ENCODE measurements around the gene TP53BP2. TPM values are rescaled to one million over a fixed set of nuclear protein-coding genes. Genes with fewer than 3 reads are reported as not detected.
"Not testable (repeated sequence)": the region's sequence is repeated elsewhere in the genome, so short reads cannot be mapped to it uniquely, and the experiment has no call there.

Gene TP53BP2
- polyA plus RNA-seq, 3 donors from 2014 or later = 3.5 to 16.7 (median 5.2) TPM

- Mint-ChIP-seq H3K4me1 (peaks cover 2 to 6% of the 10 kb centered on the region in 2 donors), H3K36me3 (peaks cover 0 to 16% (median 2%) of the 10 kb centered on the region in 3 donors), H3K4me3 (no peak overlapping the region), H3K27me3 (ENCODE audit: low read depth in 3 of 3) (peaks cover 0 to 1% (median 0%) of the 10 kb centered on the region in 3 donors), H3K27ac (peak overlapping the region in 2 of 6 donors; percentile 13 to 62), H3K9me3 (no peaks in the 10 kb centered on the region)
- no peak for DNase-seq
These were observed 103.9 kb downstream of the TP53BP2 start for GRCh38 chr1:223741861-223742260.

DNA sequence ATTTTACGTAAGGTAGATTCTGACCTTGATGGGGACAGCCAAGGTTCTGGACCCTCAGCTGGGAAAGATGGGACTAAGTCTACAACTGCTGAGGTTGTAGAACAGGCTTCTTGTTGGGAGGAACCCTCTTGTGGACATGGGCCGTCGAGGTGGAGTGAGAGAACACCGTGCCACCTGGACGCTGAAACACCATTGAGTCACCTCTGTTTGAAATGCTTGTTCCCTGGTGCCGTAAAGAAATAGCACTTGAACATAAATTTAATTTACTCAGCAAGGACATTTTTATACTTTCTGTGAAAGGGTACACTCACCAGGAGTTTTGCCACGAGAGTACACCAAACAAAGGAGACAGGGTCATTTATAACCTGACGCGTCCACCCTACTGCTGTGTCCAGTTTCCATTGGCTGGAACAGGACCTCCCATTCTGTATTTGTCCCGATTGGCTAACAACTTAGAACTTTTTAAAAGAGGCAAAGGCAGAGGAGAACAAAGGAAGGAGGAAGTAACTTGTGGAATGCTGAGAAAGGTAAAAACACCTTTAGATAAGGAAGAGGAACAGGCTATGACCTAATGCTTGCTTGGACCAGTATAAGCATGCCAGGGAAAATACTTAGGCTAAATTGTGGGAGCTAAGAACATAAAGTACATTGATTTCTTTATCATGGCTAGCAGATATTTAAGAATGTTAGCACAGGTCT, 105.6 kb downstream of the TP53BP2 start:
- H3K4me1 Mint-ChIP-seq; H3K4me3 Mint-ChIP-seq; H3K36me3 Mint-ChIP-seq; DNase-seq; H3K27me3 Mint-ChIP-seq (ENCODE audit: low read depth in 3 of 3); H3K9me3 Mint-ChIP-seq: not testable (repeated sequence)
- H3K27ac Mint-ChIP-seq = peak overlapping the region in 4 of 6 donors; percentile 53 to 79 (median 63)

GRCh38 chr1:223739366-223740037, 106.2 kb downstream of the TP53BP2 start:
- Mint-ChIP-seq H3K27ac (peak overlapping the region in 4 of 6 donors; percentile 32 to 53 (median 36)), H3K36me3 (peaks cover 0 to 8% (median 0%) of the 10 kb centered on the region in 3 donors)

GRCh38 chr1:223738465-223739365, 107.0 kb downstream of the TP53BP2 start:
- Mint-ChIP-seq H3K4me1 (peaks cover 13 to 17% of the 10 kb centered on the region in 2 donors), H3K27ac (peak overlapping the region in 4 of 6 donors; percentile 37 to 67 (median 58)), H3K9me3 (no peaks in the 10 kb centered on the region), H3K36me3 (peaks cover 0 to 8% (median 0%) of the 10 kb centered on the region in 3 donors), H3K4me3 (no peak overlapping the region), H3K27me3 (ENCODE audit: low read depth in 3 of 3) (no peaks in the 10 kb centered on the region)
- no peak for DNase-seq

More at GRCh38 chr1:223739366-223740037, 106.2 kb downstream of the TP53BP2 start:
- H3K27me3 Mint-ChIP-seq (ENCODE audit: low read depth in 3 of 3) = peaks cover 0 to 1% (median 0%) of the 10 kb centered on the region in 3 donors
- H3K4me3 Mint-ChIP-seq = no peak overlapping the region
- DNase-seq = no peak
- H3K4me1 Mint-ChIP-seq = peaks cover 10 to 12% of the 10 kb centered on the region in 2 donors
- no peaks in the 10 kb centered on the region for H3K9me3 Mint-ChIP-seq

DNA sequence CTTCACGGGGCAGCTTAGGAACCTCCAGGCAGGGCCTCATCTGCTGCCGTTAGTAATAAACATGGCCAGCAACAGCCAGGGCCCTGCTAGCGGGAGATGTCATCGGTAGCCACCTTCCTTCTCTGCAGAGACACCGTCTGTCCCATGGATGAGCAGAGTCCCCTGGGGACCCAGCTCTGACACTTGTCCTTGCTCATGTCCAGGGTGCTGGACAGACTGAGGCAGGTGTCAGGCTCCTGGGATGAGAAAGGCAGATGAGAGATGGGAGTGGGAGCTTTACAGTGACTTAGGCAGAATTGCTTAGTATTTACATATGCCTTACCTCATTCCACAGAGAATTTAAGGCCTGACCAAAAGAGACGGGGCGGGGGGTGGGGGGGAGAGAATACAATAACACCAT, 108.4 kb downstream of the TP53BP2 start:
- Mint-ChIP-seq H3K27me3 (ENCODE audit: low read depth in 3 of 3) (no peaks in the 10 kb centered on the region), H3K27ac (peak overlapping the region in 5 of 6 donors; percentile 30 to 72 (median 50)), H3K9me3 (no peaks in the 10 kb centered on the region), H3K4me1 (peaks cover 17 to 31% of the 10 kb centered on the region in 2 donors), H3K4me3 (no peak overlapping the region), H3K36me3 (peaks cover 0 to 8% (median 0%) of the 10 kb centered on the region in 3 donors)
- DNase-seq = no peak

DNA sequence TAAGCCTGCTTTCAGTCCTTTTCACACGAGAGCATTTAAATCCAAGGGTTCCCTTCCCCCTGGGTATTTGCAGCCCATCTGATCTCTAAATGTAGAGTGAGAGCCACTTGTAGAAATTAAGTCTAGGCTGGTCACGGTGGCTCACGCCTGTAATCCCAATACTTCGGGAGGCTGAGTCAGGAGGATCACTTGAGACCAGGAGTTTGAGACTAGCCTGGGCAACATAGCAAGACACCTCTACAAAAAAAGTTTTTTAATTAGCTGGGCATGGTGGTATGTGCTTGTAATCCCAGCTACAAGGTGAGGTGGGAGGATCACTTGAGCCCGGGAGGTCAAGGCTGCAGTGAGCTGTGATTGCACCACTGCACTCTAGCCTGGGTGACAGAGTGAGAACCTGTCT, 109.1 kb downstream of the TP53BP2 start:
- H3K9me3 Mint-ChIP-seq; H3K27me3 Mint-ChIP-seq (ENCODE audit: low read depth in 3 of 3); DNase-seq; H3K4me3 Mint-ChIP-seq: not testable (repeated sequence)
- Mint-ChIP-seq H3K36me3 (peaks cover 0 to 11% (median 0%) of the 10 kb centered on the region in 3 donors), H3K27ac (peak overlapping the region in 5 of 6 donors; percentile 30 to 78 (median 36)), H3K4me1 (peaks cover 21 to 38% of the 10 kb centered on the region in 2 donors)

DNA sequence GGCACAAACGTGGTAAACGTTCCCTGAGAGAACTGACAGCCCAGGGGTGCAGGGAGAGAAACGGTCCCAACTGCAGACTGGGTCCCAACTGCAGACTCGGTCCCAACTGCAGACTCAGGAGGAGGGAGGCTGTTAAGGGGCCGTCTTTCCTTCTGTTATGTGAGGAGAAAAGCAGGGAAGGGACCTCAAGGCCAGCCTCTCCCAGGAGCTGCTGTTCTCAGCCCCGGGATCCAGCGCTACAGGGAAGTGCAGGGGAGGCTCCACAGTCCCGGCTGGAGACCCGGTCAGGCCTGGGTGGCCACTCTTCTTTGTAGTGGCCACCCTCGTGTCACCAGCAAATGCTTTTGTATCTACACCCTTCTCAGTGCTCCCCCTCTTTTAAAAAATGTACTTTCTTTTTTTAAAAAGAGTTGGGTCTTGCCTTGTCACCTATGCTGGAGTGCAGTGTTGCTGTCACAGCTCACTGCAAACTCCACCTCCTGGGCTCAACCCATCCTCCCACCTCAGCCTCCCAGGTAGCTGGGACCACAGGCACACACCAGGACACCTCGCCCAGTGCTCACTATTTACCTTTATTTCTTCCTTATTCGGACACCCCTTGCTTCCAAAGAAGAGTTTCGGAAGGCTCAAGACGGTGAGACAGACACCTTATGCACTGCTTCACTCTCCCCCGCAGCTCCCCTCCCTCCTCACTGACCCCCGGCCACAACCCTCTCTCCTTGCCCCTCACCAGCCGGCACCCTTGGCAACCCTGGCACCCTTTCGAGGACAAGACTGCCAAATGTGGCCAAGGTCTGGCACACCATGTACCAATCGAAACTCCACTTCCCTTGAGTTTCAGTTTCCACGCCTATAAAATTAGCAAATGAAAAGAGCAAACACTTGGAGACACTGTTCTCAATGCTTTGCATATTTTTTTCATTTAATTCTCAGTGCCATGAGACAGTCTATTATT, 111.6 kb downstream of the TP53BP2 start:
- peak overlapping the region in 1 of 5 donors; percentile 18 for H3K4me3 Mint-ChIP-seq
- H3K9me3 Mint-ChIP-seq = no peaks in the 10 kb centered on the region
- peaks cover 0 to 13% (median 11%) of the 10 kb centered on the region in 3 donors for H3K36me3 Mint-ChIP-seq
- peaks cover 34 to 61% of the 10 kb centered on the region in 2 donors for H3K4me1 Mint-ChIP-seq
- peak overlapping the region in 5 of 6 donors; percentile 21 to 53 (median 34) for H3K27ac Mint-ChIP-seq
- DNase-seq = no peak
- peaks cover 0 to 3% (median 0%) of the 10 kb centered on the region in 3 donors for H3K27me3 Mint-ChIP-seq (ENCODE audit: low read depth in 3 of 3)

DNA sequence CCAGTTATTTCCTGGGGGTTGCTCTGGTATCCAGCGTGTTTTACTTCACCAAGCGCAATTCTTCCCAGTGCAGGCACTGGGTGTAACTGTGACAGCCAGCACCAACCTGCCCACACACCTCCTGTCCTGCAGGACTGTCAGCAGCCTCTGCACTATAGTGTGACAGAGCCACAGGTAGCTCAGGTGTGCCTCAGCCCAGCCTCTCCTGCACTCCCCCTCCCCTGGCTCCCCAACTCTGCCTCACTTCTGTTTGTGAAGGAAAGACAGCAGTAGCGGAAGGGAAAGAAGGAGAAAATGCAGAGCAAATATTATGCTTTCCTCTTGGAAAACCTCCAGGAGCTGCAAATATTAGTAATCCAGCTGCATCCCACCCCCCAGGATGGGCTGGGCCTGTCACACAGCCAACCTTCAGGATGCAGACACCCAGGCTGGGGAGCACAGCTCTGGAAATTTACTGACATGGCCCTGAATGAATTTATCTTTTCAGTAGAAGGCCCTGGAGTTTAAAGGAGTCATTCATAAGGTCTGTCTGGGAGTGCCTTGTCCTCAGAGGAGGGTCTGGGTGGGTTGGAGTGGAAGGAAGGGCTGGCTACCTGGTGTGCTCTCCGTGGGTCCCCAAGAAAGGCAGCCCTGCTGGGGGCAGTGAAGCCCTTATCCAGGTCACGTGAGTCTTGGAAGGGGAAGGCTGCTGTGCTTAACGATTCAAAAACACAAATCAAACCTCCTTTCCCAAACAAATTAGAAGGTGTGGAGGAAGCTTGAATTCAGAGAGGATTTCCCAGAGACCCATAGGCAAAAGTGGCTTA, 112.6 kb downstream of the TP53BP2 start:
- Mint-ChIP-seq H3K4me3 (no peak overlapping the region), H3K4me1 (peaks cover 44 to 65% of the 10 kb centered on the region in 2 donors), H3K27ac (peak overlapping the region in 4 of 6 donors; percentile 21 to 57 (median 38)), H3K9me3 (no peaks in the 10 kb centered on the region), H3K36me3 (peaks cover 0 to 17% (median 11%) of the 10 kb centered on the region in 3 donors), H3K27me3 (ENCODE audit: low read depth in 3 of 3) (peaks cover 0 to 3% (median 3%) of the 10 kb centered on the region in 3 donors)
- DNase-seq = no peak

- Mint-ChIP-seq H3K27me3 (ENCODE audit: low read depth in 3 of 3) (peaks cover 0 to 3% (median 3%) of the 10 kb centered on the region in 3 donors), H3K4me3 (peak overlapping the region in 1 of 5 donors; percentile 34), H3K4me1 (peaks cover 60 to 85% of the 10 kb centered on the region in 2 donors), H3K9me3 (no peaks in the 10 kb centered on the region), H3K36me3 (peaks cover 0 to 21% (median 11%) of the 10 kb centered on the region in 3 donors), H3K27ac (peak overlapping the region in 5 of 6 donors; percentile 0 to 80 (median 69))
- DNase-seq = no peak
These were observed 114.5 kb downstream of the TP53BP2 start for GRCh38 chr1:223731133-223731770.

DNA sequence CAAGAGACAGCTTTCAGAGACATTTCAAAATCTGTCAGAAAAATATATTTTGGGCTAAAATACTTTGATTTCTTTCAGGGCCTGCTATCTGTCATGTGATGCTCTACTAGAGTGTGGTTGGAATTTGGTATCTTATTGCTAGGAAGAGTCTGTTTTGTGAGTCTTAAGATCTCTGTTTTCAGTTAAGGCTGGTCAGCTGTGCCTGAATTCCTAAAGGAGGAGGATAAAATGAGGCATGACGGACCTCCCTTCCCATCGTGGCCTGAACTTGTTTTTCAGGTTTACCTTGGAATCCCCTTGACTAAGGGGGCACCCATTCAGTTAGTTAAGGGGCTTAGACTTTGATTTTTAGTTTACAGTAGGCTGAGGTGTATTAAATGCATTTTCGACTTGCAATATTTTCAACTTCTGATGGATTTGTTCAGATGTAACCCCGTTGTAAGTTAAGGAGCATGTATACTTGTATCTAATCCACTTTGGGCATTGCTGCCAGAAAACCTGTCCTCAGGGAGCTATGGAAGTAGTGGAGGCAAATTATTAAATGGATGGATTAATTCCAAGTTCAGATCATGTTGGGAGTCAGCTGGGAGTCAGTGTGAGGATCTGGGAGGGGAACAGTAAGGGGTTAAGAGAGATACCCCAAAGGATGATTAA, 115.1 kb downstream of the TP53BP2 start:
- Mint-ChIP-seq H3K27me3 (ENCODE audit: low read depth in 3 of 3) (peaks cover 0 to 3% (median 3%) of the 10 kb centered on the region in 3 donors), H3K4me1 (peaks cover 65 to 91% of the 10 kb centered on the region in 2 donors), H3K4me3 (peak overlapping the region in 1 of 5 donors; percentile 34), H3K27ac (peak overlapping the region in 3 of 6 donors; percentile 23 to 67 (median 51)), H3K9me3 (no peaks in the 10 kb centered on the region), H3K36me3 (peaks cover 0 to 21% (median 11%) of the 10 kb centered on the region in 3 donors)
- DNase-seq = no peak

DNA sequence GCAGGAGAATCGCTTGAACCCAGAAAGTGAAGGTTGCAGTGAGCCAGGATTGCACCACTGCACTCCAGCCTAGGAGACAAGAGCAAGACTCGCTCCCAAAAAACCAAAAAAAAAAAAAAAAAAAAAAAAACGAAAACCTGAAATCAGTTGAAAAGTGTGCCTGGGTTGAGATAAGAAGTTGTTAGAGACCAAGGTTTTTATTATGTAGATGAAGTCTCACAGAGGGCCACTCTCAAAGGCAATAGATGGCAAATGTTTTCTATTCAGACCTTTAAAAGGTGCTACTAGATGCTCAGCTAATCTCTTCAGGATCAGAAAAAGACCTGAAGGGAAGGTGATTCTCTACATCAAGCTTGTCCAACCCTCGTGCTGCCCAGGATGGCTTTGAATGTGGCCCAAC, 115.8 kb downstream of the TP53BP2 start:
- H3K4me1 Mint-ChIP-seq = peaks cover 71 to 97% of the 10 kb centered on the region in 2 donors
- peaks cover 0 to 3% (median 3%) of the 10 kb centered on the region in 3 donors for H3K27me3 Mint-ChIP-seq (ENCODE audit: low read depth in 3 of 3)
- H3K27ac Mint-ChIP-seq = peak overlapping the region in 4 of 6 donors; percentile 23 to 79 (median 68)
- H3K36me3 Mint-ChIP-seq = peaks cover 0 to 21% (median 11%) of the 10 kb centered on the region in 3 donors
- no peaks in the 10 kb centered on the region for H3K9me3 Mint-ChIP-seq
- no peak overlapping the region for H3K4me3 Mint-ChIP-seq
- DNase-seq = no peak

All from immature natural killer cell (primary cell).